GM19328 (cell line): ENCODE data around the gene CCDC149.

Source experiments
- ATAC-seq: cut with Tn5 transposase; IDR thresholded peaks from one replicate; pipeline ENCODE4 v1.9.1; 2021; ENCODE audit warnings: mild to moderate bottlenecking, moderate library complexity; ENCODE audit not compliant: unreplicated experiment

Gene CCDC149

DNA sequence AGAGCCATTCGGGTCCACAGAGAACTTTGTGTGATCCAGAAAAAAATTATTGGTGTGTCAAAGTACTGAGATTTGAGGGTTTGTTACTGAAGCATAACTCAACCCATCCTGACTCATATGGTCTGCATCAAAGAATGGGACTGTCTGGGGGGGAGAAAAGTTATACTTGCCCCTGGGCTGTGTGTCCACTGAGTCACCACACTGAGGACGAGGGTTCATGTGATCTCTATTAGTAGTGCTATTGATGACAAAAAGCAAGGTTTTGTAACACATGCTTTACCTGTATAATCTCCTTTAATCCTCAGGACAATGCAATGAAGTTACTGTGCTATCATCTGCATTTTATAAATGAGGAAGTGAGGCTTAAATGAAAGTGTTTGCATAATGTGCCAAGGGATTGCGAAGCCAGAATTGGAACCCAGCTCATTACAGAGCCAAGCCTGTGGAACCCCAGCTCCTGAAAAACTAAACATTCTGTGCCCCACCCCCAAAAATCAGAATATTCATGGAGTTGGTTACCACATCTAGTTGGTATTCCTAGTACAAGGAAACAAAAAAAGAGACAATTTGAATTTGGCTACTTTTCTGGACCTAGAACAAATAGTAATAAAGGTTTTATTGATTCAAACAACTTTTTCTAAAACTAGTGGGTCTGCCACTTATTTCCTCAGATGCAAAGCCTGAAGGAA lies 31.2 kb downstream of the CCDC149 start:
- ATAC-seq = no peak

- ATAC-seq = no peak
These were observed 32.7 kb downstream of the CCDC149 start for GRCh38 chr4:24880186-24880585.

DNA sequence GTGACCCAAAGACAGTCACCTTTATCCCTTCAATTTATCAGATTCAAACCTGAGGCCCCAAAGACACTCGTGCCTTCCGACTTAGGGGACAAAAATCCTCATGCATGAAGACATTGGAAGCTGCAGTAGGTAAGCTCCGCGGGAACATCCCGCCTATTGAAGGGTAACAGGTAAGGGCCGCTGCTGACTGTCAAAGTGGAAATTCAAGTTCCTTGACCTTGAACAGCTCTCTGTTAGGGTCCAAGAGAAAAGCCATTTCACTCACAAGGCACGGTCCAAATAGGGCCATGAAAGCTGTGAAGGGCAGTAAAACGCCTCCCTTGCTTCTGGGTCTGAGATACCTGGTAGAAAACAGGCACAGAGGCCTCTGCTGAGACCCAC lies 34.2 kb downstream of the CCDC149 start:
- no peak for ATAC-seq

GRCh38 chr4:24877868-24878635 lies 34.8 kb downstream of the CCDC149 start:
- no peak for ATAC-seq

- no peak for ATAC-seq
These were observed 36.4 kb downstream of the CCDC149 start for GRCh38 chr4:24876431-24876830.

- ATAC-seq = no peak
These were observed 40.1 kb downstream of the CCDC149 start for GRCh38 chr4:24872720-24873119.

DNA sequence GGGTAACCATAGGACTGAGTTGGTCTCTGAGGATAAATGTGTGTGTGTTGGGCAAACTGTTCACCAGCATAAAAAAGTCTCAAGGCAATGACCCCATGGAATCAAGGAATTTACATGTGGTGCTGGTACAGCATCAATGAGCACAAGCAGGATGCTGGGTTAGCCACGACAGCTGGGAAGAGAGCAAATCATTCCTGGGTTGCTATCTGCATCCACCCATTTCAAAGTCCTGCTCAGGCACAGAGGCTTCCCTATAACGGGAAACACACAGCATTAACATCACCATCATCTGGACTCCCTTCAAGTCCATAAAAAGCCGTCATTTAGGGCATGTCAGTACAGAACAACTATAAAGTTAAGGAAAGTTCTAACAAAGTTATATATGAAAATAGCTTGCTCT lies 41.6 kb downstream of the CCDC149 start:
- no peak for ATAC-seq

GRCh38 chr4:24867766-24868296 lies 45.0 kb downstream of the CCDC149 start:
- ATAC-seq = no peak

DNA sequence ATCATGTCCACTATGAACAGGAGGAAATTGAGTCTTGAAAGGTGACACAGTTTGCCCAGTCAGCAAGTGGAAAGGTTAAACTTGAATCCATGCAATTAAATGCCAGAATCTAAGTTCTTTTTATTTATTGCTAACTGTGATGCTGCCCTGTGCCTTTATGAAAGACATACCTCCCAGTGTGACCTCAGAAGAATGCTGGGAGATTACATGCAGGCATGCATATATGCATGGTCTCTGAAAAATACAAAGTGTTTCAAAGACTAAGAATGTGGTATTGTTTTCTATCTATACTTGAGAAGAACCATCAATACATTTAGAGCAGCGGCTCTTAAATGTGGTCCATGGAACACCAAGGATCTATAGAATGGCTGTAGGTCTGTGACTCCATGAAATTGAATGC lies 45.6 kb downstream of the CCDC149 start:
- no peak for ATAC-seq

GRCh38 chr4:24865401-24865800 lies 47.4 kb downstream of the CCDC149 start:
- no peak for ATAC-seq

GRCh38 chr4:24863799-24864198 lies 49.0 kb downstream of the CCDC149 start:
- no peak for ATAC-seq

- ATAC-seq = peak; percentile 61
These were observed 50.6 kb downstream of the CCDC149 start for GRCh38 chr4:24862073-24862751.

- no peak for ATAC-seq
These were observed 54.3 kb downstream of the CCDC149 start for GRCh38 chr4:24858550-24858949.

- ATAC-seq = no peak
These were observed 54.8 kb downstream of the CCDC149 start for GRCh38 chr4:24858026-24858425.

- peak; percentile 85 for ATAC-seq
These were observed 56.3 kb downstream of the CCDC149 start for GRCh38 chr4:24856586-24856985.

GRCh38 chr4:24855741-24856140 lies 57.1 kb downstream of the CCDC149 start:
- no peak for ATAC-seq

GRCh38 chr4:24853142-24853541 lies 59.7 kb downstream of the CCDC149 start:
- no peak for ATAC-seq

DNA sequence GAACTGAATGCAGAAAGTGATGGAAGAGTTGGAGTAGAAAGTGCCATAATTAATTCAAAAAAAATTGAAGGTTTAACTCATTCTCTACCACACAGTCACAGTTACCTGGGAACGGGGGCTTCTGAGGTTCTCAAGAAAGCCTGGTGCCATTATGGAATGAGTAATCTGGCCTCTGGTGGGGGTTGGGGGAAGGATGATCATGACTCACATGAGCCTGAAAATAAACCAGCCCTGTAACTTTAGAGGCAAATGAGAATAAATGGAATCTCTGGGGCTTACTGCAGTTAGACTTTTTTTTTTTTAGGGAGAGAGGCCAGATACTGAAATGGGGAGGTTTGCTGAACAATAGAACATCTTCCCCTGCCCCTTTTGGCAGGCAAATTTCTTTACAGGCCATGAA lies 62.2 kb downstream of the CCDC149 start:
- no peak for ATAC-seq

GRCh38 chr4:24849756-24850155 lies 63.1 kb downstream of the CCDC149 start:
- no peak for ATAC-seq

GRCh38 chr4:24849351-24849750 lies 63.5 kb downstream of the CCDC149 start:
- no peak for ATAC-seq

DNA sequence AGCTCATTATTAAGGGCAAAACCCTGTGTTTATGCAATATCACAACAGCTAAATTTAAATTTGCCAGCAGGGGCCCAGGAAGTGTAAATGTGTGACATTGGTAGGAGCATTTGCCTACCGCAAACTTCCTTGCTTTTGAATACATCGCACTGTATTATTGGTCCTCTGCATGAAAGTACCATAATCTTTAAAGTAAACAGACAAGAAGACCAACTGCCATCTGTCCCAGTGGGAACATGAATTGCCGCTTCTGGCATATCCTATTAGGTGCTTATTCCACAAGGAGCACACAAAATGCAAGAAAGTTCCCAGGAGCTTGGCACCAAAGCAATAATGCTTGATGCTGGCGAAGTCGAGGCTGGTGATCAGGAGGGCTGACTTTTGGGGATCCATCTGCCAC lies 66.1 kb downstream of the CCDC149 start:
- ATAC-seq = no peak

DNA sequence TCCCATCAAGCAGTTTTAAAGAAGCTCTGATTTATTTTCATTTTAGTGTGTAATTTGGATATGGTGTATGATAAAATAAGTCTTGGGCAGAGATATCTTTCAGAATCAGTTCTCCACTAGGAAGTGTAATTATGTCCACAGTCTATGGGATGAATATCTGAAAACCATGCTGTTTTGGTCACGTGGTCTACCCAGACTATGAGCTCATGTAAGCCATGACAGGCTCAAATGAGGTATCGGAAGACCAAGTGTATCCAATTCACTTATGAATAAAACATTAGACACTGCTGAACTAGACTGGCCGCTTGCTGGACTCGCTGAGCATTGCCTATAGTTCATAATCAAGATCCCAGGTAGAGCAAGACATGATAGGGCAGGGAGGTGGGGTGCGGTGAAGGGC lies 66.9 kb downstream of the CCDC149 start:
- no peak for ATAC-seq
